ENCODE measurements around the gene TRIP4.
"Not testable (repeated sequence)": the region's sequence is repeated elsewhere in the genome, so short reads cannot be mapped to it uniquely, and the experiment has no call there.

TRIP4 gene

DNA sequence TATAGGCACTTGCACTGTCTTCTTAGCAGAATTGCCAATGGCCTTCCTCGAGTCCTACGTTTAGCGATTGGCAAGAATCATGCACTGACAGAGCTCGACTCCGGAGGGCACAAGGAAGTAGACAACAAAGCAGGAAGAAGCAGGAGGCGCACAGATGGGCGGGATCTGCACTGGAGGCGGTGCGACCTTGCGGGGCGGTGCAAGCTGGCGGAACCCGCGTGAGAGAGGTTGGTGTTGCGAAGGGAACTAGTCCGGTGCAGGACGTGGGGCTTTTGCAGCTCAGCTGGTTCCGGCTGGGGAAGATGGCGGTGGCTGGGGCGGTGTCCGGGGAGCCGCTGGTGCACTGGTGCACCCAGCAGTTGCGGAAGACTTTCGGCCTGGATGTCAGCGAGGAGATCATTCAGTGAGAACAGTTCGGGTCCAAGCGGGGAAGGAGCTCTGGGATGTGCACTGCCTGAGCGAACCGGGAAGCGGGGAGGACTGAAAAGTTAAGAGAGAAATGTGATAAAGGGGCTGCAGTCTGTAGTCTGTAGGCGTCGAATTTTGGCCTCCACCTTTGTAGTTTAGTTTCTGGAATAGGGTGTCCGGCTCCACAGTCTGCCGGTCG is at the start of gene TRIP4:
TRIP4 (plus strand) TSS at position 275 of the 607 bp plus-strand sequence; CDS start at position 303, 28 bp downstream.
- DNase-seq (ENCODE audit: low read depth), result peak; percentile 89

GRCh38 chr15:64340355-64340754 is 47.3 kb upstream of the TRIP4 start:
- no peak for DNase-seq (ENCODE audit: low read depth)

DNA sequence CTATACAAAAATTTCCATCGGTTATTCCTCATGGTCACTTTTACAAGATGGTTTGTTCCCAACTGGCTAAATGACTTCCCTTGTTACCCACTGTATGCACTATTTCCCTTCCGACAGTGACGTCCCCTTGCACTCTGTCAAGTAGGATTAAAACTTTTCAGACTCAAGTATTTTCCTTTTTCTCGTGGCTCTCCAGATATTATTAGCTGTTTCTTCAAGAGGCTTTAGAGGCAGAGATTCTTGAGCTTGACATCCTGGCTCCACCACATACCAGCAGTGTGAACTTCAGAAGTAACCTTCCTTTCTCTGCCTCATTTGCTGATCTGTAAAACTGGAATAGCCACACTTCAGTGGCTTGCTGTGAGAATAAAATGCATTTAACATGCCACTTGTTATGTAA is 45.7 kb upstream of the TRIP4 start:
- no peak for DNase-seq (ENCODE audit: low read depth)

DNA sequence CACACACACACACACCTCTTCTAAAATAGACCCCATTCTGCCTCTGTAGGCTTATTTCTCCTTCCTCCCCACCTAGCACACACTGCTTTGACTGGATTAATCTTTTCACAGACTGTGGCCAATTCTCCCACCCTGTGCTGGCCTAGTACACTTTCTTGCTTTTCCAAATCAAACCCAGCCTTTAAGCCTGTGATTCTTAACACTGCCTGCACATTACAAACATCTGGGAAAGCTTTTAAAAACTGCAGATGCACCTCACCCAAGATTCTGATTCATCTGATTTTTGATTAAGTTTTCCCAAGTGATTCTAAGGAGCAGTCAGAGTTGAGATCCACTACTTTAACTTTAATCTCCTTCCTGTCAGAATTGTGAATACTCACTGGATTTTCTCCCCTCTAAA is 44.4 kb upstream of the TRIP4 start:
- no peak for DNase-seq (ENCODE audit: low read depth)

- DNase-seq (ENCODE audit: low read depth), result no peak
These were observed 43.8 kb upstream of the TRIP4 start for GRCh38 chr15:64343841-64344240.

DNA sequence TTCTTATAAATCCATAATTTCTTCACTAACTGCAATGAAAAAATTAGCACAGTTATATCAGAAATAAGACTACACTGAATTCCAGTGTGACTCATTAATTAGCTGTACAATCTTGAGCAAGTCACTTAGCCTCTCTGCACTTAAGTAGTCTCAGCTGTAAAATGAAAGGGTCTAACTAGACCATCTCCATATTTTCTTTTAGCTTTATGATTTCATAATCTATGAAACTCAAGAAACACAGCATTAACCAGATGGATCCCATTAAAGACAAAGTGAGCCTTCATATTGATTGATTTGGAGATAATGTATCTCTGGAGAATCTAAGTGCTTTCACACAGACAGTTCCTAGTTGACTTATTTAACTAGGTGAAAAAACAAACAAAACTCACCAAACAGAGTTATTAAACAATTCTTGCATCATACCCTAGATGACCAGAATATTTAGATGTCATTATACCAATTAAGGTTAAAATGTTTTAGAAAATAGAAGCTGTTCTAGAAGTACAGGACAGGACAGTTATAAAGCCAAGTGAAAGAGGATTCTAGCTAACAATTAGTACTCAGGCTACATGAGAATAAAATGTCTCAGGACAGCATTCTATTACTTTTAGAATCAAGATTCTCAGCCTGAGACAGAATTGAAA is 42.9 kb upstream of the TRIP4 start:
- no peak for DNase-seq (ENCODE audit: low read depth)

DNA sequence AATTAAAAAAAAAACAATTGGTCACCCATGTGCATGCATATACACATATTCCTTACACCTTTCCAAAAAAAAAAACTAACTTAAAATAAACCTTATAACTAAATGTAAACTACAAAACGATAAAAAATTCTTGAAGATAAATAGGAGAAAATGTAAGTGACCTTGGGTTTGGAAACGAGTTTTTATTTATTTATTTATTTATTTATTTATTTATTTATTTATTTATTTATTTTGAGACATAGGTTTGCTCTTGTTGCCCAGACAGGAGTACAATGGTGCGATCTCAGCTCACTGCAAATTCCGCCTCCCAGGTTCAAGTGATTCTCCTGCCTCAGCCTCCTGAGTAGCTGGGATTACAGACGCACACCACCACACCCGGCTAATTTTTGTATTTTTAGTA is 41.4 kb upstream of the TRIP4 start:
- not testable (repeated sequence) for DNase-seq (ENCODE audit: low read depth)

GRCh38 chr15:64348455-64348854 is 39.2 kb upstream of the TRIP4 start:
- no peak for DNase-seq (ENCODE audit: low read depth)

GRCh38 chr15:64349375-64349774 is 38.3 kb upstream of the TRIP4 start:
- DNase-seq (ENCODE audit: low read depth), result no peak

DNA sequence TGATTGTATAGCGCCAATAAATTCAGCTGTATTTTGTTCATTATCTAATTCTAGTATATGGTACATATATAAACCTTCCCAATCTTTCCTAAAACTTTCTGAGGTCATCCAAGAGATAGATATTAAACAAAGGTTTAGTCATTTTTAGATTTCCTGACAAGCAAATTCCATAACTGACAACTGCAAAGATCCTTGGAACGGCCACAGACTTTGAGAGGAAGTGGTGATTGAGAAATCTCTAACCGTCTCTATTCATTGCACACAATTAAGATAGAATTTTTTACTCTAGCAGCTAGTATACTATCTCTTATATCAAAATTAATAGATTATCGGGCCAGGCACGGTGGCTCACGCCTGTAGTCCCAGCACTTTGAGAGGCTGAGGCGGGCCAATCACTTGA is 36.4 kb upstream of the TRIP4 start:
- no peak for DNase-seq (ENCODE audit: low read depth)

DNA sequence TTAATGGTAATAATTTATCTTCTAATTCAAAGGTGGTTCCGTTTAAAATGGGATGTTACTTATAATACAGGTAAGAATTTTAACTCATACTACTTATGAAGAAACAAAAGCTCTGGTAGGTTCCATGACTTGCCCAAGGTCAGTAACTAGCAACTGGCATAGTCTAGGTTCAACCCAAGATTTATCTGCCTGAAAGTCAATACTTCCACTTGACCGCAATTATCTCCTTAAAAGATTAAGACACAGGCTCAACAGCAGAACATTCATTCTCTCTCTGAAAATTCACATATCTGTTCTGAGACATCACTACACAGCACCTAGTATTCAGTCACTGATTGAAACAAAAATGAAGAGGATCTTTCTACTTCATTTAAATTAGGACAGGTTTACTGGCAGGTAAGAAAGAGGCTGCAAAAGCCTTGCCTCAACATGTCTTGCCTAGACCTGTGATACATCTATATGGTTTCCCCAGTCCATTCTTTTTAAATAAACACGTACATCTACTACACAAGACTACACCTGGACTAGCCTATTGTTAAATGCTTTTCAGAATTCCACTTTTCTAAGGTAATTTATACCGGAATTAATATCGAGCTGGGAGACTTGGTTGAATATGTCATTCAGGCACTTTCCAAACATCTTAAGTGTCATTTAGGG is 32.8 kb upstream of the TRIP4 start:
- DNase-seq (ENCODE audit: low read depth), result no peak

DNA sequence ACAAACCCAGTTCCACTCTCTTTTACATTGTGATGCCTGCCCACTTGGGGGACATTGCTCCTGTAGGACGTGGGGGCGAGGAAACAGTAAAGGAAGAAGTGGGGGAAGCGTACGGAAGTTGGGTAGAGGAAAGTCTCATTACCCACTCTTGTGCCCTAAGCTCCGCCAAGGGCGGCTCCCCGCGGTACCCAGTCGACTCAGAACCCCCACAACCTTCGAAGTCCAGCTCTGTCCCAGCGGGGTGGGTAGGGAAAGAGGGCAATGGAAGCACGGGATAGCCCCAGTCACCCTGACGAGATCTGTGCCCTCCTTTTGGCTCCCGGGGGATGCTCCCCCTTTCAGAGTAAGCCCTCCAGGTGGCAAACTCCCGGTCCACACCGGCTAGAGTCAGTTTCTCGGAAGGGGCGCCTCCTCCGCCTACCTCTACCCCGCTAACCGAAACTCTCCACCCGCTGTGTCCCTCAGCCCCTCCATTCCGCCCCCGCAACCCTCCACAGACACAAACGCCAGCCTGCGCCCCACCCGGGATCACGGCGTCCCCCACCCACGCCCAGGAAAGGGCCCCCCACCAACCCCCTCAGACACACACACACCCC is 32.2 kb upstream of the TRIP4 start:
- peak; percentile 13 for DNase-seq (ENCODE audit: low read depth)

- DNase-seq (ENCODE audit: low read depth), result peak; percentile 81
These were observed 31.5 kb upstream of the TRIP4 start, which contains the start of gene CSNK1G1 for GRCh38 chr15:64355944-64356709. Gene CSNK1G1 (minus strand): TSS chr15:64356173. CDS start chr15:64300499, 55,674 bp downstream.

GRCh38 chr15:64356710-64357040 is 31.0 kb upstream of the TRIP4 start:
- DNase-seq (ENCODE audit: low read depth), result no peak

DNA sequence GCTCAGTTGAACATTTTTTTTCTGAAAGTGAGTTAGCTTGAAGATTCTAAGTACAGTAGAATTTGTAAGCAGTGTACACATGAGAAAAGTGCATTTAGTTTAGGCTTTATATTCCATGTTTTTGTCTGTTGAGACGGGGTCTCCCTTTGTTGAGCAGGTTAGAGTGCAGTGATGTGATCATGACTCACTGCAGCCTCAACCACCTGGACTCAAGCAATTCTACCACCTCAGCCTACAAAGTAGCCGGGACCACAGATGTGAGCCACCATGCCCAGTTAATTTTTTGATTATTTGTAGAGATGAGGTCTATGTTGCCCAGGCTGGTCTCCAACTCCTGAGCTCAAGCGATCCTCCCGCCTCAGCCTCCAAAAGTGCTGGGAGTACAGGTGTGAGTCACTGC is 26.4 kb upstream of the TRIP4 start:
- no peak for DNase-seq (ENCODE audit: low read depth)

GRCh38 chr15:64369078-64369607 is 18.5 kb upstream of the TRIP4 start:
- no peak for DNase-seq (ENCODE audit: low read depth)

- not testable (repeated sequence) for DNase-seq (ENCODE audit: low read depth)
These were observed 16.3 kb upstream of the TRIP4 start for GRCh38 chr15:64371383-64371782.

DNA sequence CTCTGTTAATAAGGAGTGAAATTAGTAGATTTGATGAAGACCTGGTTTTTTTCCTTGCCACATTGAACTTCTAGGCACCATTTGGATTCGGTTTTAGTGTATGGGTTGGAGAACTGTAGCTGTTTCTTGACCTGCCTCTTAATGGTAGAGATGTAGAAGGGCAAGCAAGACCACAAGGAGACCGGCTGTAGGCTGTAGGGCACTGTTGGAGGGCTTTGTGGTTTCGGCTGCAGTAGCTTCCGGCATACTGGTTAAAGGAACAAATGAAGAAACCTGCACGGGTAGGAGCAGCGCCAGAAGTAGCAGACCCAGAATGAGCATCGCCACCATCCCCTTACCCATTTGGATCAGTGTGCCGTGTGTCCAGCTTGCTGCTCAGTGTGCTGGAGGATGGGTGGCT is 14.3 kb upstream of the TRIP4 start:
- no peak for DNase-seq (ENCODE audit: low read depth)

DNA sequence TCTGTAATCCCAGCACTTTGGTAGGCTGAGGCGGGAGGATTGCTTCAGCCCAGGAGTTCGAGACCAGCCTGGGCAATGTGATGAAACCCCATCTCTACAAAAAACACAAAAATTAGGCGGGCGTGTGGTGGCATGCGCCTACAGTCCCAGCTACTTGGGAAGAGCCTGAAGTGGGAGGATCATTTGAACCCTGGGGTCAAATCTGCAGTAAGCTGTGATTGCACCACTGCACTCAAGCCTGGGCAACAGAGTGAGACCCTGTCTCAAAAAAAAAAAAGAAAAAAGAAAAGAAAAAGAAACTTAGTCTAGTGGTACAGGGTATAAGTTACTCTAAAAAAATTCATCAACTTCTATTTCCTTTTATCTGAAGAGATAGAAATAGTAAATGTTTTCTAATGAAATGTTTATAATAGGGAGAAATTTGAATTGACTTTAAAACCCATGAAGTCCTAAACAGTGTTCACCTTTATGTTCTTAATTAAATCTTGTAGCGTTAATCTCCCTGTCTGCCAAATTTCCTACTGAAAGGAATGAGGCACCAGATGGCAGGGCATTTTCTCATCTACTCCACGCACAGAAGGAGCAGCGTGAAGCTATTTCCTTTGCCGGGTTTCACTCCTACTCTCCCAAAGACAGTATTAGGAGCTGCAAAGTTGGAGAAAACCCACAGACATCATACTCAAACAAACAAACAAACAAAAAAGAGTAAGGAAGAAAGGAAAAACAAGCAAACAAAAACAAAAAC is 8.2 kb upstream of the TRIP4 start:
- DNase-seq (ENCODE audit: low read depth), result no peak

GRCh38 chr15:64380130-64380870 is 7.3 kb upstream of the TRIP4 start:
- not testable (repeated sequence) for DNase-seq (ENCODE audit: low read depth)

Data from stimulated activated CD8-positive, alpha-beta memory T cell treated with anti-CD3 and anti-CD28 coated beads, Interleukin-7, amount 100 ng/mL, for 24 hours (primary cell).